ENCODE measurements around the gene WBP2NL.
"Not testable (repeated sequence)": the region's sequence is repeated elsewhere in the genome, so short reads cannot be mapped to it uniquely, and the experiment has no call there.

The WBP2NL gene

GRCh38 chr22:42068291-42068690 lies 69.7 kb downstream of the WBP2NL start:
- no peak for TF ChIP-seq CTCF (IDR thresholded peaks at IDR 0.05; ENCODE audit: low read depth, low read length)
- DNase-seq (ENCODE audit: low read depth, low spot score): no peak
- in situ Hi-C loops (cut with HindIII; ENCODE audit: low sequenced_read_pairs): no loop called here
- no peak overlapping the region for H3K4me3 ChIP-seq (ENCODE audit: low read depth, low read length)

GRCh38 chr22:42069801-42070516 lies 71.4 kb downstream of the WBP2NL start:
- peak; percentile 7 for DNase-seq (ENCODE audit: low read depth, low spot score)
- in situ Hi-C loops (cut with HindIII; ENCODE audit: low sequenced_read_pairs): no loop called here
- H3K4me3 ChIP-seq (ENCODE audit: low read depth, low read length): peak overlapping the region; percentile 58
- TF ChIP-seq CTCF (IDR thresholded peaks at IDR 0.05; ENCODE audit: low read depth, low read length): no peak

- peak; percentile 98 for DNase-seq (ENCODE audit: low read depth, low spot score)
- H3K4me3 ChIP-seq (ENCODE audit: low read depth, low read length): peak within 1 kb of the TSS; percentile 58
- in situ Hi-C loops (cut with HindIII; ENCODE audit: low sequenced_read_pairs): no loop called here
- no peak for TF ChIP-seq CTCF (IDR thresholded peaks at IDR 0.05; ENCODE audit: low read depth, low read length)
These were observed 72.2 kb downstream of the WBP2NL start, which contains the start of gene NAGA for GRCh38 chr22:42070517-42071422. NAGA (minus strand) TSS chr22:42070812; CDS start chr22:42070297, 515 bp downstream.

- H3K4me3 ChIP-seq (ENCODE audit: low read depth, low read length); in situ Hi-C loops (cut with HindIII; ENCODE audit: low sequenced_read_pairs); DNase-seq (ENCODE audit: low read depth, low spot score): not testable (repeated sequence)
These were observed 72.9 kb downstream of the WBP2NL start for GRCh38 chr22:42071508-42071907.

- no peak overlapping the region for H3K4me3 ChIP-seq (ENCODE audit: low read depth, low read length)
- DNase-seq (ENCODE audit: low read depth, low spot score): no peak
- in situ Hi-C loops (cut with HindIII; ENCODE audit: low sequenced_read_pairs): no loop called here
- no peak for TF ChIP-seq CTCF (IDR thresholded peaks at IDR 0.05; ENCODE audit: low read depth, low read length)
These were observed 74.2 kb downstream of the WBP2NL start for GRCh38 chr22:42072606-42073330.

- H3K4me3 ChIP-seq (ENCODE audit: low read depth, low read length): peak overlapping the region; percentile 60
- no peak for DNase-seq (ENCODE audit: low read depth, low spot score)
- TF ChIP-seq CTCF (IDR thresholded peaks at IDR 0.05; ENCODE audit: low read depth, low read length): no peak
- in situ Hi-C loops (cut with HindIII; ENCODE audit: low sequenced_read_pairs): no loop called here
These were observed 75.0 kb downstream of the WBP2NL start for GRCh38 chr22:42073621-42074041.

Data from astrocyte of the spinal cord (primary cell).